Measurements from ENCODE around the gene YWHAB.

GRCh38 chr20:44841955-44842354 is 43.5 kb upstream of the YWHAB start:
- no peak for TF ChIP-seq SUZ12 (IDR thresholded peaks at IDR 0.05; ENCODE audit: extremely low read depth, insufficient read depth, insufficient read length)
- no peak for TF ChIP-seq ZNF274 (IDR thresholded peaks at IDR 0.05; ENCODE audit: low read depth, low read length)
- TF ChIP-seq YY1 (IDR thresholded peaks at IDR 0.05; ENCODE audit: insufficient read depth, insufficient read length) = no peak
